Activated CD4-positive, alpha-beta memory T cell treated with anti-CD3 and anti-CD28 coated beads for 36 hours (primary cell): Measurements from ENCODE around the gene SYT10. TPM values are rescaled to one million over a fixed set of nuclear protein-coding genes. Genes with fewer than 3 reads are reported as not detected.
A peak's percentile ranks its signal among the peaks of the same experiment; 100 is the strongest.

ENCODE experiments used
- CTCF ChIA-PET: fragments of 350-600 bp; sonication (Branson Sonifier 250); formaldehyde crosslinking; loops from one replicate; lab custom pipeline; 2021; ENCODE audit warnings: antibody characterized with exemption, inconsistent platforms; lab: Charles Lee
- POLR2A ChIA-PET: fragments of 350-600 bp; sonication (Branson Sonifier 250); formaldehyde crosslinking; loops from one replicate; lab custom pipeline; 2021; ENCODE audit warnings: antibody characterized with exemption; lab: Charles Lee
- DNase-seq: peaks from one replicate; pipeline ENCODE4 v3.0.0-alpha.2; 2020
- H3K27ac Mint-ChIP-seq: one replicate; pipeline ENCODE4 v1.8.0; 2021; ENCODE audit warnings: mixed read lengths
- H3K27me3 Mint-ChIP-seq: one replicate; pipeline ENCODE4 v1.8.0; 2021; ENCODE audit warnings: mixed read lengths
- H3K36me3 Mint-ChIP-seq: one replicate; pipeline ENCODE4 v1.8.0; 2021; ENCODE audit warnings: mixed read lengths
- H3K4me1 Mint-ChIP-seq: one replicate; pipeline ENCODE4 v1.8.0; 2021; ENCODE audit warnings: low read depth, mixed read lengths
- H3K4me3 Mint-ChIP-seq: one replicate; pipeline ENCODE4 v1.8.0; 2021; ENCODE audit warnings: mild to moderate bottlenecking, mixed read lengths
- H3K9me3 Mint-ChIP-seq: one replicate; pipeline ENCODE4 v1.8.0; 2021; ENCODE audit warnings: mixed read lengths
- intact Hi-C: fragments of 100-400 bp; cut with micrococcal nuclease; formaldehyde crosslinking; loops from one replicate; pipeline ENCODE4 v1.15.1; 2023
- total RNA-seq, 2 experiments: library from RNA; stranded (reverse); gene quantifications; one replicate each; pipeline ENCODE4 v1.2.3, GENCODE V29; 2021

Gene SYT10, protein sequence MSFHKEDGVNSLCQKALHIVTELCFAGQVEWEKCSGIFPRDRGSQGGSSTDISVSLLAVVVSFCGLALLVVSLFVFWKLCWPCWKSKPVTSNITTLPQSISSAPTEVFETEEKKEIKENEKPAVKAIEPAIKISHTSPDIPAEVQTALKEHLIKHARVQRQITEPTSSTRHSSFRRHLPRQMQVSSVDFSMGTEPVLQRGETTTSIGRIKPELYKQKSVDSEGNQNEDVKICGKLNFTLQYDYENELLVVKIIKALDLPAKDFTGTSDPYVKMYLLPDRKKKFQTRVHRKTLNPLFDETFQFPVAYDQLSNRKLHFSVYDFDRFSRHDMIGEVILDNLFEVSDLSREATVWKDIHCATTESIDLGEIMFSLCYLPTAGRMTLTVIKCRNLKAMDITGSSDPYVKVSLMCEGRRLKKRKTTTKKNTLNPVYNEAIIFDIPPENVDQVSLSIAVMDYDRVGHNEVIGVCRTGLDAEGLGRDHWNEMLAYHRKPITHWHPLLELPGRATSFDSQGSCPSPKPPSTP
- total RNA-seq: not detected

DNA sequence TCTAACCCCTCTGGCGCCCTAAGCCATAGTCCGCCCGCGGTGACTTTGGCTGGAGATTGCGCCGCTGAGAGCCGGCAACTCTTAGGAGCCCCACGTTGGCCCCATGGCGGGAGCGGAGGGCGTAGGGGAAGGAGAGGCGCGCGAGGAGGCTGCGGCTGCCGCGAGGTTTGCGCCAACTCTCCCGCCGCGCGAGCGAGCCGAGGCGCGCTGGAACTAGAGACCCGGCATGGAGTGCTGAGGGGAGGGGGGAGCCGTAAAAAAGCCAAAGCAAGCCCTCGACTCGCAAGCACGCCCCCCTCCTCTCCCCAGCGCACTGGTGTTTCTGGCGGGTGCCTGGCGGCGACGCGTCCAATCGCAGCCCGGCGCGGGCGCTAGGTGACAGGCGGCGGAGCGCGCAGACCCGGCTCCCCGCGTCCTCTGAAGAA is at the start of gene SYT10:
SYT10 (minus strand) TSS at position 233 of the 425 bp plus-strand sequence. CDS start 297 bp downstream, outside the sequence.
- intact Hi-C loops: no loop called here
- peaks cover 27% of the 10 kb centered on the region for H3K27me3 Mint-ChIP-seq
- ChIA-PET CTCF (no interaction called here), POLR2A (no interaction called here)
- no peak within 1 kb of the TSS for H3K27ac Mint-ChIP-seq
- H3K4me1 Mint-ChIP-seq: peaks cover 1% of the 10 kb centered on the region
- no peaks in the 10 kb centered on the region for H3K9me3 Mint-ChIP-seq
- H3K36me3 Mint-ChIP-seq: peaks cover 1% of the 10 kb centered on the region
- H3K4me3 Mint-ChIP-seq: peak within 1 kb of the TSS; percentile 24
- DNase-seq: no peak

DNA sequence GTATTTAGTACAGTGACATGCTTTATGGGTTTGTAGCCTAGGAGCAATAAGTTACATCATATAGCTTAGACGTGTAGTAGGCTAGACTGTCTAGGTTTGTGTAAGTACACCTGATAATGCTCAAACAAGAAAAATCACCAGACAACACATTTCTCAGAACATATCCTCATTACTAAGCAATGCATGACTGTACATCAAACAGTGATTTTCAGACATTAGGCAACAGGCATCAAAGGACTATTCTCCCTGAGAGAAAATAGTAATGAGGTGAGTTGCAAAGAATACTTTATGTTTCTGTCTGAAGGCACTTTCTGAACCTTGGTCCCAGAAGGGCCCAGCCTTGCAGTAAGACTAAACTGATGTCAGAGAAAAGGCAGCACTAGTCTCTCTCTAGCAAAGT is 48.4 kb upstream of the SYT10 start:
- Mint-ChIP-seq H3K27me3 (no peaks in the 10 kb centered on the region), H3K4me1 (no peaks in the 10 kb centered on the region), H3K36me3 (no peaks in the 10 kb centered on the region), H3K9me3 (peaks cover 7% of the 10 kb centered on the region), H3K27ac (no peak overlapping the region), H3K4me3 (no peak overlapping the region)
- CTCF ChIA-PET: no interaction called here
- intact Hi-C loops: no loop called here
- POLR2A ChIA-PET: no interaction called here
- DNase-seq: no peak

DNA sequence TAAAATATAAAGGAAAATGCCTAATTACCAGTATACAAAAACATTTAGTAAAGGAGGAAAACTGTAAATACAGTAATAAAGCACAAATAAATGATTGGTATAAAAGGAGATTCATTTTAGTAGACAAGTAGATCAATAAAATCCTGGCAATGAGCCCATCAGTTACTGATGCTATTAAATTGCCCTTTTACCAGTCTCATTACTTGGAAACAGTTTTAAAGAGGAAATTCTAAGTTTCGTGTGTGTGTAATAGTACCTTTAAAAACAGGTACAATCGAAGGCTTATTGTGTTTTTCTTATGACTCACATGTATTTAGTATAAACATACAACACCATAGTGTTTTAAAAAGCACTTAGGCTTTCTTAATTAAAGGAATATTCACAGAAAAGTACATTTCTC is 46.4 kb upstream of the SYT10 start:
- Mint-ChIP-seq H3K27me3 (no peaks in the 10 kb centered on the region), H3K4me3 (no peak overlapping the region), H3K4me1 (no peaks in the 10 kb centered on the region), H3K27ac (no peak overlapping the region), H3K9me3 (peaks cover 7% of the 10 kb centered on the region), H3K36me3 (no peaks in the 10 kb centered on the region)
- ChIA-PET POLR2A (no interaction called here), CTCF (no interaction called here)
- no peak for DNase-seq
- intact Hi-C loops: no loop called here

DNA sequence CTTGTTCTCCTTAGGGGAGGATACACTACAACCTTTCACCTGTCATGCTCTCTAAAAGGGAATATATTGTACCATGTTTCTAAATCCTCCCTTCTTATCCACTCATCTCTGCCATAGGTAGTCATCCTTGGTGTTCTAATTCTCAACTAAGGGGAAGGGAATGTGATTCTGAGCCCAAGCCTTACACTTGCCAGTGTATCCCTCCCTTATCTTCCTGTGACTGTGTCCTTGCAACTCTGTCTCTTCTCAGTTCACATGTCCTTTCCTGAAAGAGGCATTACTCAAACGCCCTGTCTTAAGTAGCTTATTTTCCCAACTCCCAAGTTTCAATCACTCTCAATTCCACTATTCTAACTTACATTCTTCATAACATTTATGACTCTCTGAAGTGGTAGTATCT is 44.5 kb upstream of the SYT10 start:
- Mint-ChIP-seq H3K4me3 (no peak overlapping the region), H3K36me3 (no peaks in the 10 kb centered on the region), H3K4me1 (no peaks in the 10 kb centered on the region), H3K27ac (no peak overlapping the region), H3K27me3 (no peaks in the 10 kb centered on the region), H3K9me3 (peaks cover 6% of the 10 kb centered on the region)
- POLR2A ChIA-PET: no interaction called here
- intact Hi-C loops: no loop called here
- CTCF ChIA-PET: no interaction called here
- DNase-seq: no peak

DNA sequence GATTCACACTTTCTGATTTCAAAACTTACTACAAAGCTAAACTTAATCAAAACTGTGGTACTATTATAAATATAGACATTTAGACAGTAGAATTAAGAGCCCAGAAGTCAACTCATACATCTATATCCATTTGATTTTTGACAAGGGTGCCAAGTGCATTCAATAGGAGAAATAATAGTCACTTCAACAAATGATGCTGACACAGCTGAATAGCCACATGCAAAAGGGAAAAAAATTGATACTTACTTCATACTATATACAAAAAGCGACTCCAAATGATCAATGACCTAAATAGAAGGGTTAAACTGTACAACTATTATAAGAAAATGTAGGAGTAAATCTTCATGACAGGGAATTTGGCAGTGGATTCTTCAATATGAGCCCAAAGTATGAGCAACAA is 40.7 kb upstream of the SYT10 start:
- ChIA-PET POLR2A (no interaction called here), CTCF (no interaction called here)
- H3K4me1 Mint-ChIP-seq: no peaks in the 10 kb centered on the region
- peaks cover 9% of the 10 kb centered on the region for H3K9me3 Mint-ChIP-seq
- intact Hi-C loops: no loop called here
- no peaks in the 10 kb centered on the region for H3K36me3 Mint-ChIP-seq
- H3K27me3 Mint-ChIP-seq: no peaks in the 10 kb centered on the region
- DNase-seq: no peak
- H3K27ac Mint-ChIP-seq: no peak overlapping the region
- no peak overlapping the region for H3K4me3 Mint-ChIP-seq

DNA sequence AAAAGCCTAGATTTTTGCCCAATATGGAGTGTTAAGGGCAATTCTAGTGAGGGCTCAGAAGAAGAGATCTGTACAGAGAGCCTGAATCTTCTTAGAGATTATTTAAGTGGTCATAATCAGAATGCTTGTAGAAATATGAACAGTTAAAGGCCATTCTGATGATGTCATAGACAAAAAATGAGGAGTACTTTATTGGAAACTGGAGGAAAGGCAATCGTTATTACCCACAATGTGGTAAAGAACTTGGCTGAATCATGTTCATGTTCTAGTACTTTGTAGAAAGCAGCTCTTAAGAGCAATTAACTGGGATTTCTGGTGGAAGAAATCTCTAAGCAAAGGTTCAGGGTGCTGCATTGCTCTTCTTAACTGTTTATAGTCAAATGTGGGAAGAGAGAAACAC is 36.4 kb upstream of the SYT10 start:
- Mint-ChIP-seq H3K4me1 (no peaks in the 10 kb centered on the region), H3K9me3 (peaks cover 15% of the 10 kb centered on the region), H3K27me3 (no peaks in the 10 kb centered on the region), H3K4me3 (no peak overlapping the region), H3K36me3 (no peaks in the 10 kb centered on the region), H3K27ac (no peak overlapping the region)
- POLR2A ChIA-PET: no interaction called here
- CTCF ChIA-PET: no interaction called here
- no peak for DNase-seq
- intact Hi-C loops: no loop called here

DNA sequence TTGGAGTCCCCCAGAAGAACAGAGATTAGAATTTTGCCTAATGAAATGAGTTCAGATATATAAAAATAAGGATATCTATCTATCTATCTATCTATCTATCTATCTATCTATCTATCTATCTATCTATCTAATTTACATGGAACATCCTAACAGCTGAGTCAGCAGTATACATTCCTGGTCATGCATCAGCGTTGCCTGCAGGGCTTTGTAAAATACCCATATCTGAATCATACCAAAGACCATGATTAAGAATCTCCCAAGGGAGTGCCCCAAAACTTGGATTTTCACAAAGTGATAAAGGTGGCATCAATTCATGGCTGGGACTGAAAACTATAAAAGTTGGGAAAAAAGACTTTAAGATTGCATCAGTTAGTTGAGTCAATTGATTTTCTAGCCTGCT is 32.7 kb upstream of the SYT10 start:
- Mint-ChIP-seq H3K4me1 (no peaks in the 10 kb centered on the region), H3K27ac (no peak overlapping the region), H3K4me3 (no peak overlapping the region), H3K9me3 (peaks cover 16% of the 10 kb centered on the region), H3K27me3 (no peaks in the 10 kb centered on the region), H3K36me3 (no peaks in the 10 kb centered on the region)
- DNase-seq: no peak
- ChIA-PET POLR2A (no interaction called here), CTCF (no interaction called here)
- intact Hi-C loops: no loop called here

DNA sequence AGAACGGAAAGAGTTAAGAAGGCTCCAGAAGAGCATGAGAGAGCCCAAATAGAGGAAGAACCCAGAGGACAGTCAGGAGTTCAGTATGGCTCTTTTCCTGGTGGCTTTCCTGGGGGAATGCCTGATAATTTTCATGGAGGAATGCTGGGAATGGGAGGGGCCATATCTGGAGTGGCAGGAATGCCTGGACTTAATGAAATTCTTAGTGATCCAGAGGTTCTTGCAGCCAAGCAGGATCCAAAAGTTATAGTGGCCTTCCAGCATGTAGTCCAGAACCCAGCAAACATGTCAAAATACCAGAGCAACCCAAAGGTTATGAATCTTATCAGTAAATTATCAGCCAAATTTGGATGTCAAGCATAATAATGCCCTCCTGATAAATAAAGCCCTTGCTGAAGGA is 15.5 kb upstream of the SYT10 start:
- Mint-ChIP-seq H3K4me1 (no peaks in the 10 kb centered on the region), H3K27ac (no peak overlapping the region), H3K36me3 (peaks cover 2% of the 10 kb centered on the region), H3K4me3 (no peak overlapping the region), H3K27me3 (no peaks in the 10 kb centered on the region), H3K9me3 (no peaks in the 10 kb centered on the region)
- CTCF ChIA-PET: no interaction called here
- POLR2A ChIA-PET: no interaction called here
- no peak for DNase-seq
- intact Hi-C loops: no loop called here

DNA sequence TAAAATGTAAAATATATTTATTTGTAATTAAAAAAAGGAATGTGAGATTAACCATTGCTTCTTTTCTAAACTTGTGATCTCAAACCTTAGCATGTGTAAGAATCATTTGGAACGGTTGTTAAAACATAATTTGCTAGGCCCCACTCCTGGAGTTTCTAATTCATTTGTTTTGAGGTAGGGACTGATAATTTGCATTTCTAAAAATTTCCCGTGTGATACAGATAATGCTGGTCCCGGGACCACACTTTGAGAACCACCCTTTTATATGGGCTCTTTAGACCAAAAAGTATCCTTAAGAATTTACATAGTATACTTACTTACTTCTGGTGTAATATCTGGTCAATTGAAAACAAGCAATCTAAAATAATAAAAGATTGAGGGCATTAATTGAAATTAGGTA is 10.9 kb upstream of the SYT10 start:
- DNase-seq: no peak
- no peak overlapping the region for H3K27ac Mint-ChIP-seq
- no peaks in the 10 kb centered on the region for H3K9me3 Mint-ChIP-seq
- no peak overlapping the region for H3K4me3 Mint-ChIP-seq
- H3K36me3 Mint-ChIP-seq: peaks cover 2% of the 10 kb centered on the region
- intact Hi-C loops: no loop called here
- no peaks in the 10 kb centered on the region for H3K27me3 Mint-ChIP-seq
- ChIA-PET CTCF (no interaction called here), POLR2A (no interaction called here)
- no peaks in the 10 kb centered on the region for H3K4me1 Mint-ChIP-seq

DNA sequence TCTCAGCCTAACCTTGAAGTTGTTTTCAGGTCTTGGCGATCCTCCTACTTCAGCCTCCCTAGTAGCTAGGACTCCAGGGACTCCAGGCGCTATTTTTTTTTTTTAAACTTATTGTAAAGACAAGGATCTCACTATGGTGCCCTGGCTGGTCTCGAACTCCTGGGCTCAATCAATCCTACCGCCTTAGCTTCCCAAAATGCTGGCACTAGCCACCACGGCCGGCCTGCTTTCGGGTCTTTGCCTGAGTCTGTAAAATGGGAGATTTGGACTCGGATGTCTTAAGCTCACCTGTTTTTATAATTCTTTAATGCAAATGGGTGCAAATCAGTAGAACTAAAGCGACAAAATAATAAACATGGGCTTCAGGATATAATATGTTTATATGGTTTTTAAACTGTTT is 858 bp upstream of the SYT10 start:
- intact Hi-C loops: no loop called here
- H3K27me3 Mint-ChIP-seq: peaks cover 27% of the 10 kb centered on the region
- peaks cover 1% of the 10 kb centered on the region for H3K4me1 Mint-ChIP-seq
- H3K9me3 Mint-ChIP-seq: no peaks in the 10 kb centered on the region
- POLR2A ChIA-PET: no interaction called here
- peaks cover 1% of the 10 kb centered on the region for H3K36me3 Mint-ChIP-seq
- no peak overlapping the region for H3K27ac Mint-ChIP-seq
- DNase-seq: no peak
- CTCF ChIA-PET: no interaction called here
- no peak overlapping the region for H3K4me3 Mint-ChIP-seq

DNA sequence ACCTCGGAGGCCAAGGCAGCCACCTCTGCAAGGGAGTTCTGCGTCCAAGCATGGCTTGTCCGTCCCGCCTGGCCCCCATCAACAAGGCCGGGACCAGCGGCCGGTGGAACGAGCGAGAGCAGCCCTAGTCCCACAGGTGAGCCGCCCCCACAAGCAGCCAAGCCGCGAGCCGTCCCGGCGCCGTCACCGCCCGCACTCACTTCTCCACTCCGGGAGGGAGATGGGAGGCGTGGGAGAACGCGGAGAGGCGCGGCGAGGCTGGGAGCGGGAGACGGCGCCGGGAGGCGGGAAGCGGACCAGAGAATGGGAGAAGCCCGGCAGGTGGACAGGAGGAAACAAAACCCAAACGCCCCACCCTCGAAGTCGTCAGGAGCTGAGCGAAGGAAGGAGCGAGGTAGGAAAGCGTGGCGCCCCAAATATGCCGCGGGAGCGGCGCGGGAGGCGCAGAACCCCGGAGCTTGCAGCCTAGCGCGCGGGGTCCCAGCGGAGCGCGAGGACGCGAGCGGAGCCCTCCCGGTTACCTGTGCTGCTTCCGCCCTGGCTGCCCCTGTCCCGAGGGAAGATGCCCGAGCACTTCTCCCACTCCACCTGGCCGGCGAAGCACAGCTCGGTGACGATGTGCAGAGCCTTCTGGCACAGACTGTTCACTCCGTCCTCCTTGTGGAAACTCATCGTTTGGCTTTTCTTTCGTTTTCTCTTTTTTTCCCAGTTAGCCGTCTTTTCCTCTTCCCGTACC is 600 bp downstream of the SYT10 start:
- Mint-ChIP-seq H3K36me3 (peaks cover 1% of the 10 kb centered on the region), H3K4me1 (peaks cover 1% of the 10 kb centered on the region), H3K9me3 (no peaks in the 10 kb centered on the region), H3K27me3 (peaks cover 27% of the 10 kb centered on the region), H3K4me3 (peak overlapping the region; percentile 24), H3K27ac (no peak overlapping the region)
- ChIA-PET CTCF (no interaction called here), POLR2A (no interaction called here)
- DNase-seq: no peak
- intact Hi-C loops: no loop called here

DNA sequence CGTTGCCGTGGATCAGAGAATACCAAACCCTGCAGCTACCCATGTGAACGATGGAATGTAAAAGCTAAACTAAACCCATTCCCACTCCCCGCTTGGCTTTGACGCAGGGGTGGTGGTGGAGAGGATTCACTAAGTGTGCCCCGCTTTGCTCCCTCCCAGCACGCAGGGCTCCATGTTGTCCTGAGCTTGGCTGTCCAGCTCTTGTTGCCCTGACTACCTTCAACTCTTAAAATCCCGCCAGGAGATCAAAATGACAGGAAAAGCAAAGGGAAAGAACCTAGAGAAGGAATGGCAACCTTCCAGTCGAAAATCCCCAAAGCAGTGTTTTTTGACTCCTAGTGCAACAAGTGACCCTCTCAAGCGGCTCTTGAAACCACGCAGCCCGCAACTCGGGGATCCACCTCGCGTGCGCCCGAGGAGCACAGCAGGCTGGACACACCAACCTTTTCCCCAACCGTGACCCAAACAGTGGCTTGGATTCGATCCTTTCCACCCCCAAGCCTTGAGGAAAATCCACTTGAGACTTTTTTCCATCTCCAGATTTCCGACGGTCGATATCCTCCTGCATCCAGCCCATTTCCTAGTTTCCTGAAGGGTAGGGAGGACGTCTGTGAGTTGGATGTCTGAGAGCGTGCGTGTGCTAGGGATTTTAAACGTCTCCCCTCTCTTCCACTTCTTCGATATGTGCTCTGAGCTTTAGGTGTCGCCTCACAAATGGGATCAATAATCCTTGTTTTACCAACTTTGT is 1.4 kb downstream of the SYT10 start:
- no peak for DNase-seq
- Mint-ChIP-seq H3K27me3 (peaks cover 27% of the 10 kb centered on the region), H3K4me1 (peaks cover 1% of the 10 kb centered on the region), H3K27ac (no peak overlapping the region), H3K9me3 (no peaks in the 10 kb centered on the region), H3K36me3 (peaks cover 1% of the 10 kb centered on the region), H3K4me3 (no peak overlapping the region)
- ChIA-PET CTCF (no interaction called here), POLR2A (no interaction called here)
- intact Hi-C loops: no loop called here
